Activated T-cell treated with anti-CD3 and anti-CD28 coated beads, Interleukin-2, amount 50 U/mL, for 72 hours (primary cell): ENCODE results near the gene EPHB1. TPM values are rescaled to one million over a fixed set of nuclear protein-coding genes. Genes with fewer than 3 reads are reported as not detected.
"Not testable (repeated sequence)": the region's sequence is repeated elsewhere in the genome, so short reads cannot be mapped to it uniquely, and the experiment has no call there.

ENCODE experiments used
- ATAC-seq, 2 donors: fragments of 150-1000 bp; cut with Tn5 transposase; replicated peaks in 1 of 2; 2 replicates each; pipeline ENCODE4 v1.10.0; 2021; ENCODE audit warnings: moderate library complexity in 2 of 2, mild to moderate bottlenecking in 1 of 2
- DNase-seq, 2 donors: peaks; one replicate each; pipeline ENCODE4 v3.0.0; 2021 to 2022; ENCODE audit warnings: mixed read lengths in 1 of 2
- H3K27ac Mint-ChIP-seq: one replicate; pipeline ENCODE4 v1.8.0; 2022; ENCODE audit warnings: mild to moderate bottlenecking, moderate library complexity, mixed read lengths
- H3K27me3 Mint-ChIP-seq: one replicate; pipeline ENCODE4 v1.8.0; 2022; ENCODE audit warnings: low read depth, mixed read lengths
- H3K36me3 Mint-ChIP-seq, 2 donors: one replicate each; pipeline ENCODE4 v1.8.0; 2022; ENCODE audit warnings: mixed read lengths in 2 of 2, mild to moderate bottlenecking in 1 of 2; ENCODE audit not compliant: insufficient read depth in 2 of 2
- H3K4me1 Mint-ChIP-seq: one replicate; pipeline ENCODE4 v1.8.0; 2022; ENCODE audit warnings: low read depth, mixed read lengths
- H3K4me3 Mint-ChIP-seq, 2 donors: one replicate each; pipeline ENCODE4 v1.8.0; 2022; ENCODE audit warnings: mild to moderate bottlenecking in 2 of 2, mixed read lengths in 2 of 2, moderate library complexity in 2 of 2
- H3K9me3 Mint-ChIP-seq, 2 donors: one replicate each; pipeline ENCODE4 v1.8.0; 2022; ENCODE audit warnings: mixed read lengths in 2 of 2
- total RNA-seq, 2 donors: library from RNA; stranded (reverse); gene quantifications; one replicate each; pipeline ENCODE4 v1.2.3, GENCODE V29; 2022

Gene EPHB1
- total RNA-seq, 2 donors from 2014 or later, result 0.43 to 1.3 TPM

DNA sequence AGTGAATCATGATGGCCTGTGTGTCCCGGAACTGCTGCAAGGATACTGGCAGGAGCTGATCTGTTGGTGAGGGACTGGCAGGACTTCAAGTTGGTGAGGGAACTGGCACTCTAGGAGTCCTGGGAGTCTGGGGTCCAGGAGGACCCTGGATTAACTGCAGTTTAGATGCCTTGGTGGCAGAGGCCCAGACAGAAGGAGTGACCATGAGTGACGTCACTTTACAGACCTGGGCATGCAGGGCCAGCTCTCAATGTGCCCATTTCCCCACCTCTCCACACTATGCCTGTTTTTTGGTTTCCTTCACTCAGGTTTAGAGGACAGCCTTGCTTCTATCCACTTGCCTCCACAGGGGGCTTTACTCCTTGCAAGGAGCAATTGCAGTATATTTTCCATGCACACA, 154.1 kb downstream of the EPHB1 start:
- no peaks in the 10 kb centered on the region for H3K9me3 Mint-ChIP-seq
- DNase-seq, result no peak
- no peaks in the 10 kb centered on the region for H3K36me3 Mint-ChIP-seq
- no peak overlapping the region for H3K4me3 Mint-ChIP-seq
- ATAC-seq, result no peak
- H3K27me3 Mint-ChIP-seq, result peaks cover 11% of the 10 kb centered on the region
- no peaks in the 10 kb centered on the region for H3K4me1 Mint-ChIP-seq
- no peak overlapping the region for H3K27ac Mint-ChIP-seq

- no peak overlapping the region for H3K4me3 Mint-ChIP-seq
- H3K9me3 Mint-ChIP-seq, result no peaks in the 10 kb centered on the region
- H3K36me3 Mint-ChIP-seq, result no peaks in the 10 kb centered on the region
- peaks cover 11% of the 10 kb centered on the region for H3K27me3 Mint-ChIP-seq
- DNase-seq (no peak), ATAC-seq (no peak)
- no peak overlapping the region for H3K27ac Mint-ChIP-seq
- H3K4me1 Mint-ChIP-seq, result no peaks in the 10 kb centered on the region
These were observed 157.3 kb downstream of the EPHB1 start for GRCh38 chr3:134952371-134952770.

GRCh38 chr3:134955874-134956273, 160.8 kb downstream of the EPHB1 start:
- ATAC-seq, result no peak
- Mint-ChIP-seq H3K4me3 (no peak overlapping the region), H3K36me3 (no peaks in the 10 kb centered on the region), H3K27me3 (no peaks in the 10 kb centered on the region), H3K4me1 (no peaks in the 10 kb centered on the region), H3K27ac (no peak overlapping the region), H3K9me3 (no peaks in the 10 kb centered on the region)
- DNase-seq, result no peak

DNA sequence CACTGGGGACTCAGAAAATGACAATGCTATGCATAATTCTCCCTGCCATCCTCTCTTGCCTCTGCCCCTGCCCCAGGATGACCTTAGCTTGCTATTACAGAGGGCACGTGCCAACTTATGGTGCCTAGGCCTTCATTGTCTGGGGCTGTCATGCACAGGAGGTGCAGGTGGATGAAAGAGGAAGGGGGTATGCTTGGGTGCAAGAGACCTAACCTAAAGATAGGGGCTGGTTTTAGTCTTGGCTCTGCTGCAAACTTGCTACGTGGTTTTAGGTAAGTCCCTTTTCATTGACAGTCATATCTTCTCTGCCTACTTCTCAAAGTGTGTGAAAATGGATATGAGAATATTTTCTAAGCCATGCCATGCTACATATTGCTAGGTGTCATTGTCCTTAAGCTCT, 161.3 kb downstream of the EPHB1 start:
- Mint-ChIP-seq H3K36me3 (no peaks in the 10 kb centered on the region), H3K4me3 (no peak overlapping the region), H3K4me1 (no peaks in the 10 kb centered on the region), H3K27me3 (no peaks in the 10 kb centered on the region), H3K27ac (no peak overlapping the region), H3K9me3 (no peaks in the 10 kb centered on the region)
- ATAC-seq, result no peak
- no peak for DNase-seq

DNA sequence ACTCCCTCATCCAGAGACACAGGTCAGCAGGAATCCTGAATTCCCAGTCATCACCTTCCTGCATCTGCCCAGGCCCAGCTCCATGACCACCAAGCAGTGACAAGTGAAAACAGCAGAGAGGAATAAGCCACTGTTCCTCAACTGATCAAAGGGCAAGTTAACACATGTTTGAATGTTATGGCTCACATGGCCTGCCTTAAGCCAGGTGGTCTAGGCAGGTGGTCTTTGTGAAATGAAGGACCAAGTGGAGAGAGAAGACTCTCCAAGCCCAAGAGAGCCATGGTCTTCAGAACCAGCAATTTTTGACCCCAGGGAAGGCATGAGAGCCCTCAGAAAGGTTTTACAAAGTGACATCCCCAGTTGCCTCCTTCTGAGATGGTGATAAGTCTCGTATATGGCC, 161.8 kb downstream of the EPHB1 start:
- Mint-ChIP-seq H3K27ac (no peak overlapping the region), H3K9me3 (no peaks in the 10 kb centered on the region)
- ATAC-seq, result no peak

DNA sequence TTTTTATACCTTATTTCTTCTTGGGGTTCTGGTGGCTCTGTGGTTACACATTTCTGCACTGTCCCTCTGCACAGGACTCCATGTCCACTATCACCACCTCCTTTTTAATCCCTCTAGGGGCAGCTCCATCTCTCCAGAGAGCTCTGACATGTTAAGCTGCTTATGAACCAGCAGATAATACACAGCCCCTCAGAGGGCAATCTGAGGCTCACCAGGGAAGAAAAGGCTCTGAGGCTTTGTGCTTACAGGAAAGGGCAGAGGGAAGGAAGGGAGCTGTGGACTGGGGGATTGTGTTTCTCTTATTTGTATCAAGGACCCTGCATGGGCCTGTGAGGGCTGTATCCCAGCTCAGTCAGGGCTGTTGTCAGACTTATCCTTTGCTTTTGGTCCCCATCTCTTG, 164.5 kb downstream of the EPHB1 start:
- DNase-seq, result no peak
- Mint-ChIP-seq H3K27me3 (peaks cover 5% of the 10 kb centered on the region), H3K4me3 (no peak overlapping the region), H3K27ac (no peak overlapping the region), H3K4me1 (no peaks in the 10 kb centered on the region), H3K9me3 (no peaks in the 10 kb centered on the region), H3K36me3 (no peaks in the 10 kb centered on the region)
- no peak for ATAC-seq

More for the DNA sequence above, 161.8 kb downstream of the EPHB1 start:
- Mint-ChIP-seq H3K4me1 (no peaks in the 10 kb centered on the region), H3K36me3 (no peaks in the 10 kb centered on the region), H3K4me3 (no peak overlapping the region), H3K27me3 (no peaks in the 10 kb centered on the region)
- no peak for DNase-seq

- ATAC-seq (no peak), DNase-seq (no peak)
- no peaks in the 10 kb centered on the region for H3K36me3 Mint-ChIP-seq
- no peak overlapping the region for H3K27ac Mint-ChIP-seq
- H3K4me1 Mint-ChIP-seq, result no peaks in the 10 kb centered on the region
- H3K27me3 Mint-ChIP-seq, result peaks cover 11% of the 10 kb centered on the region
- H3K4me3 Mint-ChIP-seq, result no peak overlapping the region
- H3K9me3 Mint-ChIP-seq, result no peaks in the 10 kb centered on the region
These were observed 169.2 kb downstream of the EPHB1 start for GRCh38 chr3:134964226-134964625.

GRCh38 chr3:134965865-134966481, 170.9 kb downstream of the EPHB1 start:
- no peak for DNase-seq
- H3K27me3 Mint-ChIP-seq, result peaks cover 18% of the 10 kb centered on the region
- no peak overlapping the region for H3K4me3 Mint-ChIP-seq

GRCh38 chr3:134970895-134971294, 175.8 kb downstream of the EPHB1 start:
- Mint-ChIP-seq H3K27ac (no peak overlapping the region), H3K27me3 (peaks cover 11% of the 10 kb centered on the region), H3K36me3 (no peaks in the 10 kb centered on the region), H3K4me3 (no peak overlapping the region), H3K9me3 (no peaks in the 10 kb centered on the region), H3K4me1 (no peaks in the 10 kb centered on the region)
- ATAC-seq, result no peak
- no peak for DNase-seq

More at GRCh38 chr3:134965865-134966481, 170.9 kb downstream of the EPHB1 start:
- Mint-ChIP-seq H3K4me1 (no peaks in the 10 kb centered on the region), H3K9me3 (no peaks in the 10 kb centered on the region), H3K27ac (no peak overlapping the region), H3K36me3 (no peaks in the 10 kb centered on the region)
- no peak for ATAC-seq

DNA sequence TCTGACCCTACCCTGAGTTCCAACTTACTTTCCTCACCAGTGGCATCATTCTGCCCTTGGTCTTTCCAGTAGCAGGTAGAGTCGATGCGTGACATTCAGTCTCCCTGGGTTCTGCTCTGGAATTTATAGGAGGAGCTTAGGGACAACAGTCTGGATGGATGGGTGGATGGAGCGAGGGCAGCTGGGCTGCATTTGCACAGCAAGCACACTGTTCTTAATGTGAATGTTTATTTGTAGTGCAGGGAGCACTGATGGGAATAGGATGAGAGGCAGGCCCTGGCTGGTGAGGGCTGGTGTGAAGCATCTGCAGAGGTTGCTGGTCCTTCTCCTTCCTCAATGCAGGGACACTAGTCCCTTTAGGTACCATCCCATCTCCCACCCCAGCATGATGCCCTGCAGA, 176.2 kb downstream of the EPHB1 start:
- no peak overlapping the region for H3K4me3 Mint-ChIP-seq
- H3K9me3 Mint-ChIP-seq, result no peaks in the 10 kb centered on the region
- H3K27me3 Mint-ChIP-seq, result peaks cover 8% of the 10 kb centered on the region
- no peak for DNase-seq
- no peak for ATAC-seq
- no peak overlapping the region for H3K27ac Mint-ChIP-seq
- no peaks in the 10 kb centered on the region for H3K36me3 Mint-ChIP-seq
- no peaks in the 10 kb centered on the region for H3K4me1 Mint-ChIP-seq

DNA sequence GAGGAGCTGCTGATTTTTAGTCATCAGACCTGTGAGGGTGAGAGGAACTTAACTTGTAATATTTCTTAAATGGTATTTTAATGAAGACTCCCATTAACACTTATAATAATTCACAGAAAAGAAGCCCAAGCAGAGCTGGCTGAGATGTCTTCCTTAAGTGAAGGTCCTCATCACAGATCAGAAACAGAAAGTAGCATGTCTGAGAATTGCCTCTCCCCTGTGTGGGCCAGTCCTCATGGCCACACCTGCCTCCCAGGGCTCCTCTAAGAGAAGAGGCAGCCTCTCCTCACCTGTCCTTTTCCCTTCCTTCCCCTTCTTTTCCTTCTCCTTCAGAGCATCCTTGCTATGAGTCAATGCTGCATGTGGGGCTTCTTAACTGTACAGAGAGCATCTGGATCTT, 176.8 kb downstream of the EPHB1 start:
- not testable (repeated sequence) for DNase-seq, H3K27me3 Mint-ChIP-seq, H3K4me3 Mint-ChIP-seq, H3K9me3 Mint-ChIP-seq, H3K4me1 Mint-ChIP-seq, ATAC-seq, H3K36me3 Mint-ChIP-seq, H3K27ac Mint-ChIP-seq

DNA sequence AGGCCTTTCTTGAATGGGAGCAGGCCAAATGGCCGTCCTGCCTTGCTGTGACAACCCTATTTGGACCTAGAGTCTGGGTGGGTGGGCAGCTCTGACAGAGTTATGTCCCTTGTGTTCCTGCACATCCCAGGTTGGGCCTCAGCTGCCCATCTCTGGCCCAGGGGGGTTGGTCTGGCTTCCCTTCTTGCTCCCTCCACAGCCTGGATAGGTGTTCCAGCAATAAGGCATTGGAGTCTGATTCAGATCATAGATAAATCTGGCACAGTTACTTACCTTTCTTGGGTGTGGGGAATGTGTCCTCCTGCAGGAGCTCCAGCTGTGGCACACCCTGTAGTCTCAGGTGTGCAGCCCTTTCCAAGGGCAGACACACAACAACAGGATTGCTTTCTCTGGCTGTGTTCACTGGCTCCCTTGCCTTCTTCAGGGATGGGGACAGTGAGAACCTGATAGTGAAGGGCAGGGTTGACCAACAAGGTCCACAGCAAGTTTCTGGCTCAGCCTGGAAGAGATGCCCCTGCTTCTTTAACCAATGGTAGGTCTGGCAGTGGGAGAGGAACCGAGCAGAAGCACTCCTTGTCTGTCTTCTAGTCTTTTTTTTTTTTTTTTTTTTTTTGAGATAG, 177.9 kb downstream of the EPHB1 start:
- Mint-ChIP-seq H3K4me1 (no peaks in the 10 kb centered on the region), H3K4me3 (no peak overlapping the region), H3K27ac (no peak overlapping the region), H3K9me3 (no peaks in the 10 kb centered on the region), H3K27me3 (peaks cover 8% of the 10 kb centered on the region), H3K36me3 (no peaks in the 10 kb centered on the region)
- ATAC-seq (no peak), DNase-seq (no peak)

DNA sequence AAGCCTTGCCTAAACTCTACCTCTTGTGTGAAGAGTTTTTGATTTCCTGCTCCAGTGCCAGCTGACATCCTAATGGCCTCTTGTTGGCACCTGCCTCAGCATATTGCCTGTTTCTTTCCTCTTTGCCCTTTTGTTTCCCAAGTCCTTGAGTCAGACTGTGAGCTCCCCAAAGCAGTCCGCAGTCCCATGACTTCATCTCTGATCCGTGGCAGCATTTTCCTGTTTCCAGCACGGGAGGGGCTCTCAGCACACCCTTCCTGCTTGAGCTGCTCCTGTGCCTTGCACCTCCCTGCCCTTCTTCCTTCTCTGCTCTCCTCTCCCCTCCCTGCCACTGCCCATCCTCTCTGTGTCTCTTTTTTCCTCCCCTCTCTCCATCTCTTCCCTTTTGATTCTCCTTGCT, 179.6 kb downstream of the EPHB1 start:
- Mint-ChIP-seq H3K4me1 (no peaks in the 10 kb centered on the region), H3K4me3 (no peak overlapping the region), H3K36me3 (no peaks in the 10 kb centered on the region), H3K27ac (no peak overlapping the region), H3K27me3 (peaks cover 8% of the 10 kb centered on the region), H3K9me3 (no peaks in the 10 kb centered on the region)
- ATAC-seq (no peak), DNase-seq (no peak)

- DNase-seq (no peak), ATAC-seq (no peak)
- Mint-ChIP-seq H3K27ac (no peak overlapping the region), H3K9me3 (no peaks in the 10 kb centered on the region), H3K36me3 (no peaks in the 10 kb centered on the region), H3K4me3 (no peak overlapping the region), H3K27me3 (peaks cover 2% of the 10 kb centered on the region), H3K4me1 (no peaks in the 10 kb centered on the region)
These were observed 181.9 kb downstream of the EPHB1 start for GRCh38 chr3:134976948-134977347.
